Panc1 (cell line): ENCODE measurements around the gene ATXN10.
"Not testable (repeated sequence)": the region's sequence is repeated elsewhere in the genome, so short reads cannot be mapped to it uniquely, and the experiment has no call there.

Experiments used
- POLR2AphosphoS5 ChIP-seq: IDR thresholded peaks from 2 replicates; pipeline ENCODE4 v1.6.1; 2012; ENCODE audit warnings: mild to moderate bottlenecking, low read depth, low read length, moderate library complexity
- TCF7L2 ChIP-seq: IDR thresholded peaks from 2 replicates; pipeline ENCODE4 v1.6.1; 2011; ENCODE audit warnings: mild to moderate bottlenecking, low read depth, low read length, inconsistent platforms
- TF ChIP-seq, protein P1 (sequence below): fragments of 450-650 bp; IDR thresholded peaks from 2 replicates; pipeline ENCODE4 v1.5.1; 2017; ENCODE audit warnings: mild to moderate bottlenecking
- TF ChIP-seq, protein P2 (sequence below), 2 experiments: IDR thresholded peaks; 2 replicates each; pipeline ENCODE4 v1.6.1; 2011 to 2012; ENCODE audit warnings: low read depth in 2 of 2, control low read depth in 1 of 2, low read length in 1 of 2, mild to moderate bottlenecking in 1 of 2, moderate library complexity in 1 of 2; ENCODE audit not compliant: insufficient read depth in 1 of 2

DNA sequence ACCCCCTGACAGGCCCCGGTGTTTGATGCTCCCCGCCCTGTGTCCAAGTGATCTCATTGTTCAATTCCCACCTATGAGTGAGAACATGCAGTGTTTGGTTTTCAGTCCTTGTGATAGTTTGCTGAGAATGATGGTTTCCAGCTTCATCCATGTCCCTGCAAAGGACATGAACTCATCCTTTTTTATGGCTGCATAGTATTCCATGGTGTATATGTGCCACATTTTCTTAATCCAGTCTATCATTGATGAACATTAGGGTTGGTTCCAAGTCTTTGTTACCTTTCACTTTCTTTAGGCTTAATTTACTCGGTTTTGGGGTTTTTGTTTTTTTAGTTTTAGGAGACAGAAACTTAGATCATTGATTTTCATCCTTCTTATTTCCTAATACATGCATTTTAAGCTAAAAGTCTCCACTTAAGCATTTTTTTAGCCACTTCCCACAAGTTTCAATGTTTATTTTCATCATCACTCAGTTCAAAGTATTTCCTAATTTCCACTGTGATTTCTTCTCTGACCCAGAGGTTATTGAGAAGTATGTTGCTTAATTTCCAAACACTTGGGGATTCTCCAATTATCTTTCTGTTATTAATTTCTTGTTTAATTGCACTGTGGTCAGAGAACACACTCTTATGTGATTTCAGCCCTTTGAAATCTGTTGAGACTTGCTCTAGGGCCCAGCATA is 48.0 kb upstream of the ATXN10 start:
- TF ChIP-seq, protein P1, sequence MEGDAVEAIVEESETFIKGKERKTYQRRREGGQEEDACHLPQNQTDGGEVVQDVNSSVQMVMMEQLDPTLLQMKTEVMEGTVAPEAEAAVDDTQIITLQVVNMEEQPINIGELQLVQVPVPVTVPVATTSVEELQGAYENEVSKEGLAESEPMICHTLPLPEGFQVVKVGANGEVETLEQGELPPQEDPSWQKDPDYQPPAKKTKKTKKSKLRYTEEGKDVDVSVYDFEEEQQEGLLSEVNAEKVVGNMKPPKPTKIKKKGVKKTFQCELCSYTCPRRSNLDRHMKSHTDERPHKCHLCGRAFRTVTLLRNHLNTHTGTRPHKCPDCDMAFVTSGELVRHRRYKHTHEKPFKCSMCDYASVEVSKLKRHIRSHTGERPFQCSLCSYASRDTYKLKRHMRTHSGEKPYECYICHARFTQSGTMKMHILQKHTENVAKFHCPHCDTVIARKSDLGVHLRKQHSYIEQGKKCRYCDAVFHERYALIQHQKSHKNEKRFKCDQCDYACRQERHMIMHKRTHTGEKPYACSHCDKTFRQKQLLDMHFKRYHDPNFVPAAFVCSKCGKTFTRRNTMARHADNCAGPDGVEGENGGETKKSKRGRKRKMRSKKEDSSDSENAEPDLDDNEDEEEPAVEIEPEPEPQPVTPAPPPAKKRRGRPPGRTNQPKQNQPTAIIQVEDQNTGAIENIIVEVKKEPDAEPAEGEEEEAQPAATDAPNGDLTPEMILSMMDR: not testable (repeated sequence)
- TF ChIP-seq POLR2AphosphoS5, TCF7L2: not testable (repeated sequence)
- TF ChIP-seq, protein P2, sequence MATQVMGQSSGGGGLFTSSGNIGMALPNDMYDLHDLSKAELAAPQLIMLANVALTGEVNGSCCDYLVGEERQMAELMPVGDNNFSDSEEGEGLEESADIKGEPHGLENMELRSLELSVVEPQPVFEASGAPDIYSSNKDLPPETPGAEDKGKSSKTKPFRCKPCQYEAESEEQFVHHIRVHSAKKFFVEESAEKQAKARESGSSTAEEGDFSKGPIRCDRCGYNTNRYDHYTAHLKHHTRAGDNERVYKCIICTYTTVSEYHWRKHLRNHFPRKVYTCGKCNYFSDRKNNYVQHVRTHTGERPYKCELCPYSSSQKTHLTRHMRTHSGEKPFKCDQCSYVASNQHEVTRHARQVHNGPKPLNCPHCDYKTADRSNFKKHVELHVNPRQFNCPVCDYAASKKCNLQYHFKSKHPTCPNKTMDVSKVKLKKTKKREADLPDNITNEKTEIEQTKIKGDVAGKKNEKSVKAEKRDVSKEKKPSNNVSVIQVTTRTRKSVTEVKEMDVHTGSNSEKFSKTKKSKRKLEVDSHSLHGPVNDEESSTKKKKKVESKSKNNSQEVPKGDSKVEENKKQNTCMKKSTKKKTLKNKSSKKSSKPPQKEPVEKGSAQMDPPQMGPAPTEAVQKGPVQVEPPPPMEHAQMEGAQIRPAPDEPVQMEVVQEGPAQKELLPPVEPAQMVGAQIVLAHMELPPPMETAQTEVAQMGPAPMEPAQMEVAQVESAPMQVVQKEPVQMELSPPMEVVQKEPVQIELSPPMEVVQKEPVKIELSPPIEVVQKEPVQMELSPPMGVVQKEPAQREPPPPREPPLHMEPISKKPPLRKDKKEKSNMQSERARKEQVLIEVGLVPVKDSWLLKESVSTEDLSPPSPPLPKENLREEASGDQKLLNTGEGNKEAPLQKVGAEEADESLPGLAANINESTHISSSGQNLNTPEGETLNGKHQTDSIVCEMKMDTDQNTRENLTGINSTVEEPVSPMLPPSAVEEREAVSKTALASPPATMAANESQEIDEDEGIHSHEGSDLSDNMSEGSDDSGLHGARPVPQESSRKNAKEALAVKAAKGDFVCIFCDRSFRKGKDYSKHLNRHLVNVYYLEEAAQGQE (IDR thresholded peaks at IDR 0.05; ENCODE audit: insufficient read depth in 1 of 2, low read depth in 2 of 2, low read length in 1 of 2): not testable (repeated sequence)
